ENCODE data around the gene JAG2.
A peak's percentile ranks its signal among the peaks of the same experiment; 100 is the strongest.

Gene JAG2

GRCh38 chr14:105151838-105152793 lies 16.5 kb downstream of the JAG2 start:
- Histone ChIP-seq H3K14ac (ENCODE audit: low read length) (no peak overlapping the region), H3K27ac (ENCODE audit: low read depth, low read length) (no peak overlapping the region), H4K8ac (ENCODE audit: low read depth, low read length) (no peak overlapping the region), H3K4me1 (ENCODE audit: control insufficient read depth in 1 of 2, insufficient read depth in 2 of 2, low read length in 2 of 2) (no peaks in the 10 kb centered on the region), H3K27me3 (ENCODE audit: insufficient read depth, low read length) (no peaks in the 10 kb centered on the region), H4K12ac (ENCODE audit: low read depth, low read length) (no peak overlapping the region), H3K36me3 (ENCODE audit: control insufficient read depth in 1 of 2, insufficient read depth in 2 of 2, low read length in 2 of 2) (no peaks in the 10 kb centered on the region), H3K79me1 (ENCODE audit: low read length) (no peaks in the 10 kb centered on the region), H2AK5ac (ENCODE audit: low read length) (no peak overlapping the region), H3K9ac (ENCODE audit: low read length) (no peak overlapping the region), H3K9me3 (ENCODE audit: insufficient read depth, low read depth, low read length) (peaks cover 2% of the 10 kb centered on the region), H3K23ac (ENCODE audit: low read length) (no peak overlapping the region), H2BK5ac (ENCODE audit: low read depth, low read length, poor library complexity) (no peak overlapping the region), H2AFZ (ENCODE audit: insufficient read depth, low read length, poor library complexity) (no peak overlapping the region), H3K18ac (ENCODE audit: low read length) (no peak overlapping the region), H3K4me3 (ENCODE audit: low read depth, low read length) (peak overlapping the region; percentile 46), H3K4ac (ENCODE audit: low read depth, low read length) (no peak overlapping the region), H3K79me2 (ENCODE audit: control insufficient read depth, insufficient read depth, low read length, poor library complexity) (no peaks in the 10 kb centered on the region), H2BK12ac (ENCODE audit: low read length) (no peak overlapping the region), H4K91ac (ENCODE audit: low read depth, low read length) (no peak overlapping the region), H2BK120ac (ENCODE audit: insufficient read depth, low read length, poor library complexity) (no peak overlapping the region), H3K4me2 (ENCODE audit: low read length) (no peak overlapping the region)
- DNase-seq: no peak
- no CpG with 5 or more reads among the region's 44 CpGs for WGBS (ENCODE audit: extremely low coverage, insufficient coverage, insufficient read length)

- WGBS (ENCODE audit: extremely low coverage, insufficient coverage, insufficient read length): no CpG with 5 or more reads among the region's 37 CpGs
- Histone ChIP-seq H4K8ac (ENCODE audit: low read depth, low read length) (no peak overlapping the region), H3K4me3 (ENCODE audit: low read depth, low read length) (no peak overlapping the region), H3K27me3 (ENCODE audit: insufficient read depth, low read length) (no peaks in the 10 kb centered on the region), H3K4me2 (ENCODE audit: low read length) (no peak overlapping the region), H2BK120ac (ENCODE audit: insufficient read depth, low read length, poor library complexity) (no peak overlapping the region), H3K36me3 (ENCODE audit: control insufficient read depth in 1 of 2, insufficient read depth in 2 of 2, low read length in 2 of 2) (no peaks in the 10 kb centered on the region), H3K4me1 (ENCODE audit: control insufficient read depth in 1 of 2, insufficient read depth in 2 of 2, low read length in 2 of 2) (no peaks in the 10 kb centered on the region), H3K4ac (ENCODE audit: low read depth, low read length) (no peak overlapping the region), H2AK5ac (ENCODE audit: low read length) (no peak overlapping the region), H3K79me1 (ENCODE audit: low read length) (no peaks in the 10 kb centered on the region), H4K12ac (ENCODE audit: low read depth, low read length) (no peak overlapping the region), H3K9ac (ENCODE audit: low read length) (no peak overlapping the region), H3K27ac (ENCODE audit: low read depth, low read length) (no peak overlapping the region), H2BK12ac (ENCODE audit: low read length) (no peak overlapping the region), H3K14ac (ENCODE audit: low read length) (no peak overlapping the region), H3K18ac (ENCODE audit: low read length) (no peak overlapping the region), H2AFZ (ENCODE audit: insufficient read depth, low read length, poor library complexity) (no peak overlapping the region), H3K9me3 (ENCODE audit: insufficient read depth, low read depth, low read length) (peaks cover 2% of the 10 kb centered on the region), H2BK5ac (ENCODE audit: low read depth, low read length, poor library complexity) (no peak overlapping the region), H3K23ac (ENCODE audit: low read length) (no peak overlapping the region), H3K79me2 (ENCODE audit: control insufficient read depth, insufficient read depth, low read length, poor library complexity) (no peaks in the 10 kb centered on the region), H4K91ac (ENCODE audit: low read depth, low read length) (no peak overlapping the region)
- no peak for DNase-seq
Measured at GRCh38 chr14:105151084-105151837, 17.3 kb downstream of the JAG2 start.

GRCh38 chr14:105150368-105151083 lies 18.1 kb downstream of the JAG2 start:
- H3K18ac ChIP-seq (ENCODE audit: low read length): no peak overlapping the region
- H3K79me1 ChIP-seq (ENCODE audit: low read length): no peaks in the 10 kb centered on the region
- no peak overlapping the region for H3K4ac ChIP-seq (ENCODE audit: low read depth, low read length)
- no peak overlapping the region for H3K14ac ChIP-seq (ENCODE audit: low read length)
- H4K91ac ChIP-seq (ENCODE audit: low read depth, low read length): no peak overlapping the region
- WGBS (ENCODE audit: extremely low coverage, insufficient coverage, insufficient read length): no CpG with 5 or more reads among the region's 35 CpGs
- H2BK12ac ChIP-seq (ENCODE audit: low read length): no peak overlapping the region
- no peak overlapping the region for H3K9ac ChIP-seq (ENCODE audit: low read length)
- H3K9me3 ChIP-seq (ENCODE audit: insufficient read depth, low read depth, low read length): peaks cover 2% of the 10 kb centered on the region
- H3K27me3 ChIP-seq (ENCODE audit: insufficient read depth, low read length): no peaks in the 10 kb centered on the region
- DNase-seq: no peak
- no peak overlapping the region for H3K4me2 ChIP-seq (ENCODE audit: low read length)
- H4K8ac ChIP-seq (ENCODE audit: low read depth, low read length): no peak overlapping the region
- no peak overlapping the region for H3K4me3 ChIP-seq (ENCODE audit: low read depth, low read length)
- no peak overlapping the region for H2BK5ac ChIP-seq (ENCODE audit: low read depth, low read length, poor library complexity)
- no peak overlapping the region for H2AFZ ChIP-seq (ENCODE audit: insufficient read depth, low read length, poor library complexity)
- no peaks in the 10 kb centered on the region for H3K4me1 ChIP-seq (ENCODE audit: control insufficient read depth in 1 of 2, insufficient read depth in 2 of 2, low read length in 2 of 2)
- H3K36me3 ChIP-seq (ENCODE audit: control insufficient read depth in 1 of 2, insufficient read depth in 2 of 2, low read length in 2 of 2): no peaks in the 10 kb centered on the region
- no peak overlapping the region for H2AK5ac ChIP-seq (ENCODE audit: low read length)
- no peaks in the 10 kb centered on the region for H3K79me2 ChIP-seq (ENCODE audit: control insufficient read depth, insufficient read depth, low read length, poor library complexity)
- H3K23ac ChIP-seq (ENCODE audit: low read length): no peak overlapping the region
- H2BK120ac ChIP-seq (ENCODE audit: insufficient read depth, low read length, poor library complexity): no peak overlapping the region
- peak overlapping the region; percentile 12 for H4K12ac ChIP-seq (ENCODE audit: low read depth, low read length)
- H3K27ac ChIP-seq (ENCODE audit: low read depth, low read length): no peak overlapping the region

GRCh38 chr14:105150026-105150367 lies 18.6 kb downstream of the JAG2 start:
- Histone ChIP-seq H2BK12ac (ENCODE audit: low read length) (no peak overlapping the region), H3K27me3 (ENCODE audit: insufficient read depth, low read length) (no peaks in the 10 kb centered on the region), H4K12ac (ENCODE audit: low read depth, low read length) (no peak overlapping the region), H3K4ac (ENCODE audit: low read depth, low read length) (no peak overlapping the region), H3K23ac (ENCODE audit: low read length) (no peak overlapping the region), H4K8ac (ENCODE audit: low read depth, low read length) (no peak overlapping the region), H3K4me2 (ENCODE audit: low read length) (no peak overlapping the region), H4K91ac (ENCODE audit: low read depth, low read length) (no peak overlapping the region), H3K79me2 (ENCODE audit: control insufficient read depth, insufficient read depth, low read length, poor library complexity) (no peaks in the 10 kb centered on the region), H2BK5ac (ENCODE audit: low read depth, low read length, poor library complexity) (no peak overlapping the region), H3K9me3 (ENCODE audit: insufficient read depth, low read depth, low read length) (peaks cover 2% of the 10 kb centered on the region), H2BK120ac (ENCODE audit: insufficient read depth, low read length, poor library complexity) (no peak overlapping the region), H3K79me1 (ENCODE audit: low read length) (no peaks in the 10 kb centered on the region), H2AK5ac (ENCODE audit: low read length) (no peak overlapping the region), H3K4me1 (ENCODE audit: control insufficient read depth in 1 of 2, insufficient read depth in 2 of 2, low read length in 2 of 2) (no peaks in the 10 kb centered on the region), H3K18ac (ENCODE audit: low read length) (no peak overlapping the region), H2AFZ (ENCODE audit: insufficient read depth, low read length, poor library complexity) (no peak overlapping the region), H3K14ac (ENCODE audit: low read length) (no peak overlapping the region), H3K9ac (ENCODE audit: low read length) (no peak overlapping the region), H3K36me3 (ENCODE audit: control insufficient read depth in 1 of 2, insufficient read depth in 2 of 2, low read length in 2 of 2) (no peaks in the 10 kb centered on the region), H3K4me3 (ENCODE audit: low read depth, low read length) (no peak overlapping the region), H3K27ac (ENCODE audit: low read depth, low read length) (no peak overlapping the region)
- WGBS (ENCODE audit: extremely low coverage, insufficient coverage, insufficient read length): no CpG with 5 or more reads among the region's 4 CpGs
- no peak for DNase-seq

Data from trophoblast cell (in vitro differentiated cells and primary cell).